Hepatocyte (in vitro differentiated cells): ENCODE measurements around the gene TAAR6.

Experiments
- EZH2 ChIP-seq: fragments of 200-600 bp; sonication (generic); IDR thresholded peaks from 2 replicates; pipeline ENCODE4 v1.6.1; 2016; ENCODE audit warnings: antibody characterized with exemption, mild to moderate bottlenecking, borderline replicate concordance
- TF ChIP-seq, protein P1 (sequence below): fragments of 200-600 bp; sonication (generic); IDR thresholded peaks from 2 replicates; pipeline ENCODE4 v1.5.1; 2016; ENCODE audit warnings: antibody characterized with exemption, mild to moderate bottlenecking; ENCODE audit not compliant: poor library complexity

DNA sequence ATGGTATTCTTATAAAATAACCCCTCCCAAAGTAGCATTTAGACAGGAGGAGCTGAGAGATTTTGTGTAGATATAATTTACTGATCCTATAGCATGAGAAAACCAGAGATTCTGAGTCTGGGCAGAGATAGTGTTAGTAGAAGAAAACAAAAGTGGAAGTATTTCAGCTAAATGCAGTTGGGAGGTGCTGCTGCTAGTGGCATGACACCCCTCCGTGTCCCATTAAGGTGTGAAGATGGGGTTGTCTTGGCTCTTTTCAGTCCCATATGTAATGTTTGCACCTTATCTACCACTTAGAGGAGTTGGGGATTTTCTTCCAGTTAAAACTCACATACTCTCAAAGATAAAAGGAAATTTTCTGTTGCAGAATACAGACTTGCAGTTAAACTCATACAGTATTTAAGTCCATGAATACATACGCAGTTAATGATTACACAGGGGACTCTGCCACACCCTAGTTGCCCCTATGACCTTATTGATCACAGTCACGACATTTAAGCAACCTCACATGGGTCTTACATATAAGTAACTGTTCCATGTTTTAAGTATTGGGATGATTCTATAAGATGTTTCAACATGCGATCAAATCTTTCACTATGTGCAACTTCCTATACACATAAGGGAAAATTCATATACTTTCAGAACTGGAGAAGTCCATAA lies 42.5 kb downstream of the TAAR6 start:
- TF ChIP-seq, protein P1, sequence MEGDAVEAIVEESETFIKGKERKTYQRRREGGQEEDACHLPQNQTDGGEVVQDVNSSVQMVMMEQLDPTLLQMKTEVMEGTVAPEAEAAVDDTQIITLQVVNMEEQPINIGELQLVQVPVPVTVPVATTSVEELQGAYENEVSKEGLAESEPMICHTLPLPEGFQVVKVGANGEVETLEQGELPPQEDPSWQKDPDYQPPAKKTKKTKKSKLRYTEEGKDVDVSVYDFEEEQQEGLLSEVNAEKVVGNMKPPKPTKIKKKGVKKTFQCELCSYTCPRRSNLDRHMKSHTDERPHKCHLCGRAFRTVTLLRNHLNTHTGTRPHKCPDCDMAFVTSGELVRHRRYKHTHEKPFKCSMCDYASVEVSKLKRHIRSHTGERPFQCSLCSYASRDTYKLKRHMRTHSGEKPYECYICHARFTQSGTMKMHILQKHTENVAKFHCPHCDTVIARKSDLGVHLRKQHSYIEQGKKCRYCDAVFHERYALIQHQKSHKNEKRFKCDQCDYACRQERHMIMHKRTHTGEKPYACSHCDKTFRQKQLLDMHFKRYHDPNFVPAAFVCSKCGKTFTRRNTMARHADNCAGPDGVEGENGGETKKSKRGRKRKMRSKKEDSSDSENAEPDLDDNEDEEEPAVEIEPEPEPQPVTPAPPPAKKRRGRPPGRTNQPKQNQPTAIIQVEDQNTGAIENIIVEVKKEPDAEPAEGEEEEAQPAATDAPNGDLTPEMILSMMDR, result no peak
- TF ChIP-seq EZH2, result no peak
